H1 (cell line): ENCODE measurements around the gene LPIN2.
"Not testable (repeated sequence)": the region's sequence is repeated elsewhere in the genome, so short reads cannot be mapped to it uniquely, and the experiment has no call there.

Source experiments
- CTCF ChIP-seq, 3 experiments: IDR thresholded peaks; 1 replicate in 2 of 3; 2 replicates in 1 of 3; pipeline versions ENCODE4 v1.5.1 to v1.6.1; 2011; ENCODE audit warnings: low read length in 3 of 3, mild to moderate bottlenecking in 3 of 3, inconsistent platforms in 2 of 3, low read depth in 1 of 3, moderate library complexity in 1 of 3; ENCODE audit not compliant: insufficient read depth in 1 of 3; ENCODE audit errors: control extremely low read depth in 1 of 3
- HDAC2 ChIP-seq, 2 experiments: fragments of 300-600 bp in 1 of 2; sonication (generic) in 1 of 2; IDR thresholded peaks; 2 replicates each; pipeline ENCODE4 v1.6.1; 2011 to 2012; ENCODE audit warnings: low read depth in 2 of 2, low read length in 2 of 2, mild to moderate bottlenecking in 2 of 2, moderate library complexity in 2 of 2, borderline replicate concordance in 1 of 2, inconsistent platforms in 1 of 2

GRCh38 chr18:3023603-3024002 lies 10.7 kb upstream of the LPIN2 start:
- TF ChIP-seq HDAC2 (IDR thresholded peaks at IDR 0.05; ENCODE audit: borderline replicate concordance in 1 of 2, low read depth in 2 of 2, low read length in 2 of 2); CTCF (IDR thresholded peaks at IDR 0.05; ENCODE audit: control extremely low read depth in 1 of 3, insufficient read depth in 1 of 3, low read depth in 1 of 3, low read length in 3 of 3): not testable (repeated sequence)
